NCI-H82 (cell line): Measurements from ENCODE around the gene NID2.

Source experiments
- DNase-seq: peaks from one replicate; lab custom pipeline; 2025; lab: John Stamatoyannopoulos, UW

Gene NID2

DNA sequence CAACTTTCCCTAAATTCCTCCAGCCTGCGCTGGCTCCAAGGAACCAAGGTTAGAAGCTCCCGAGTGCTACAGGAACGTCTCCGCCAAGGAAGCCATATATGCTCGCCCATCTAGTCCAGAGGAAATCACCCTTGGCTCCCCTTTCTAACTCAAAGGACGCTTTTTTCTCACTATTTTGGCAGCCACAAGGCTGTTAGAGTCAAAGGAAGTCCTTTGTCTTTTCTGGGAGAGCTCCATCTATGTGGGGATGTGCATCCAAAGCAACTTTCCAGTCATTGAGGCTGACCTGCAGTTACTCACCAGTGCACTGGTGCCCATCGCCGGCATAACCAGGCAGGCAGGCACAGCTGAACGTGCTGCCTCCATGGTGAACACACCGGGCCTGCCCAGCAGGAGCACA, 42.0 kb downstream of the NID2 start:
- DNase-seq = no peak

DNA sequence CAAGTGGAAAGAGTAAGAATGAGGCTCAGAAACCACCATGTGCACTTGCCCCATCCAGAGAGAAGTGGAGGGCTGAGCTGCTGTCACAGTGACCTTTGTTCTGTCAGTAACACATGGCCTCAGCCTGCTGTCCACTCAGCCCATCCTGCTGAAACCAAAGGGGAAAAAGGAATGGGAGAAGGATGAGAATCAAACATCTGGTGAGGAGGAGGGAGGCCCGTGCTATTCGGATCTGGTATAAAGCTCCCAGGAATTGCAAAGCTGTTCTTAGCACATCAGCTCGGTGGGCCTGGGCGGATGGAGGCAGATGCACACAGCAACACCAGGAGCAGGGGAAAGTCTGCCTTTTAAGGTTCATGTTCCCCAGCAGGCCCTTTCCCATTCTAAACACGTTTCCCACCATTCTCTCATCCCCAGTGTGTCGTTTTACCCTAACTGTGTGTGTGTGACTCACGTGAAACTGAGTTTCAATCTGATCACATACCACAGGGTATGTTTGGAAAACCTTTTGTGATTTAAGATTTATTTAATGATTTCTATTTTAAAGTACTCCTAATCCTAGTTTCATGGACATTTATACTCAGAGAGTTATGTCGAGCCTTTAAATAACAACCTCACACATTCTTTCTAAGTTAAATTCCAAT, 42.7 kb downstream of the NID2 start:
- no peak for DNase-seq

DNA sequence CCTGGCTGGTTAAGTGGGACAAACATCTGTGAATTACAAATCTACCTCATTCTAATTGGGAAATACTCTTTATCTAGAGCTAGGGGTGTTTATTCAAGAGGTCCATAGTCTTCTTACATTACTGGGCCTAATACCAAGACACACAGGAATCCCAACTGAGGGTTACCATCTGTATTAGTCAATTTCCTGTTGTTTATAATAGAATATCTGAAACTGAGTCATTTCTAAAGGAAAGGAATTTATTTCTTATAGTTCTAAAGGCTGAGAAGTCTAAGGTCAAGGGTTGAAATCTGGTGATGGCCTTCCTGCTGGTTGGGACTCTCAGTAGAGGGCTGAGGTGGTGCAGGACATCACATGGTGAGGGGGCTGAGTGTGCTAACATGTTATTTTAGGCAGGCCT, 43.5 kb downstream of the NID2 start:
- DNase-seq = no peak

DNA sequence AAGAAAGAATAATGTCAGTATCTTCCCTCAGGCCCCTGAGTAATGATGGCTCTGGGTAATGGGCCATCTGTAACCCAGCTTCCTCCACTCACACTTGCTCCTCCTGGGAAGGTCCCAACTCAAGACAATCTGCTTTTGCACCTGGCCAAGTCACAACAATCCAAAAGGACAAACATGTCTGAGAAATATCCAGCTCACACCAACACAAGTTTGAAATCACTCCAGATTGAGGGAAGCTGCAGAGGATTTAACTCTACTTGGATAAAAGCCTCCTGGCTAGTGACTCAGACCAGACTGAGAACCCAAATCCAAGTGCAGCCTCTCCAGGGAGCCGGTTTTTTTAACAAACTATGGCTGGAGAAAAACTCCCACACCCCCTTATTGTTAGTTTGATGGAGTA, 45.3 kb downstream of the NID2 start:
- DNase-seq = no peak

DNA sequence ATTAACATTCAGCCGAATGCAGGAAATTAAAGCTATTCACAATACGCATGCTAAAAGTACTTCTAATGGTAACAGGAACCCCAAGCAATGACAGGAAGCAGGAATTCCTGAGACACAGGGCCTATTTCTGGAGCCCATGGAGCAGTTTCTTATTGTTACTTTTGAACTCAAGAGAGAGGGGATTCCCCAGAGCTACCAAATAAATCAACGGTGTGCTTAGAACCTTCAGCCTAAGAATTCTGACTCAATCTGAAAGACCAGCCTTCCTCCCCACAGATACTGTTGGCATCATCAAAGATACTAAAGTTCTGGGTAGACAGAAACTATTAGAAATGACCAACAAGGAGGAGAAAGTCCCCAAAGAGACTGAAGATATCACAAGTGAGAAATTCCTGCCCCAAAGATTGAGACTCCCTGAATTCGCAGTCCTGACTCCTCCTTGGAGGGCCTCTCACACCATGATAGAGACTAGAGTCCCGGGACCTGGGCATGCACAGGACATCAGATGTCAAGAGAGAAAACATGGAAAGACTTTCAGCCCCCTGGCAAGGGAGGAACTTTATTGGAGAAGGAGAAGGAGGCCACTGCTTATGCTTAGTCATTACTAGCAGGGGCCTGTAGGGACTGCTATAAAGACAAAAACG, 46.8 kb downstream of the NID2 start:
- no peak for DNase-seq

DNA sequence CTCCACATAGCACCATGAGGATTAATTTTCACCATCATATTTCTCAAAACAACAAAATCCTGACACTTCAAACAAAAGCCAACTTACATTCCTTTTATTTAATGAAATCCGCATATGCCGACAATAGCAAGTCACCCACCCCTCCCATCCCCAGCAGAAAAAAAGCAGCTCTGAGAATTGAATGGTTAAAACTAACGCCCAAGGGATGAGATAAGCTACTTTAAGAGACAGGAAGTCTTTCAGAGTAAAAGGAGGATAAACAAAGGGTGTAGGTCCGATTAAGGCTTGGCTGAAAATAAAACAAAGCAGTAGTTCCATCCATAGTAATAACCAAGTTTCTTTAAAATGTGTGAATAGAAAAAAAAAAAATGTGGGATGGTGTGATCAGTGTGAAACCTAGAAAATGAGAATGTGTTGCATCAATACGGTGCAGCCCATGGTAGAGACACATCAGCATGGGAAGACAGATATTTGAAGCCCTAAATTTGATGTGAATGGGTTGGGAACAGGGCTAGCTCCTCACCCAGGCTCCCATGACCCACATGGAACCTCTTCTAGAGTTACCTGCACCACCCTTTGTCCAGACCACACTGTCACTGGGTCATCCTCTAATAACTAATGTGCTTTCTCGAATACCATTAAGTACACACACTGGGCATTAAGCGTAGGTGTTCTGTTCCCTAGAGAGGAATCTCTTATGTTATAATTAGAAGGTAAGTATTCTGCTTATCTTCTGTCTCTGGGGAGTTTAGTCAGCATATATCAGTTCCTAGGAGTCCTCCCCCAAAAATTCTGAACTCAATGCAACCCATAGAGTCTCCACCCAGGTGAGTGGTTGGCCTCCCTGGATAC, 47.8 kb downstream of the NID2 start:
- no peak for DNase-seq

DNA sequence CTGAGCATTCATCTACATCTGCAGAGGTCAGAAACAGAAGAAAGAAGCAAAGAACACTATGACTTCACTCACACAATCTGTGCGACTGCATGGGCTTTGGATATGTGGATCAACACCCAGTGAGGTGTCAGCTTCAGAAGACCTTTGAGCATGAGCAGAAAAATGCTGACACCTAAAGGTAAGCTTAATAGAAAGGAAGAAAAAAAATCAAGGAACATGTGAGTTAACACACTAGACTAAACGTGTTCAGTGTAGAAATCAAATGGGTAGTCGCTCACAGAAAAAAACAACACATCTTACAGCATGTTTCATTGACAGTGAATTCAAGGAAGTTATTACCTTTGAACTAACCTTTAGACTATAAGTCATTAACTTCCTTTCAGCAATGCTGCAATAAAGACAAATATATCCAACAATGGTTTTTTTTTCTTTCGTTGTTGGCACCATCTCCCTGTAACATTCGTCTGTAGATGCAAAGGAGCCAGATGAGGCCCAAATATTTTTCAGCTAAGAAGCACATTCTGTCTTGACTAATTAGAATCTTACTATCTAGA, 48.6 kb downstream of the NID2 start:
- no peak for DNase-seq

DNA sequence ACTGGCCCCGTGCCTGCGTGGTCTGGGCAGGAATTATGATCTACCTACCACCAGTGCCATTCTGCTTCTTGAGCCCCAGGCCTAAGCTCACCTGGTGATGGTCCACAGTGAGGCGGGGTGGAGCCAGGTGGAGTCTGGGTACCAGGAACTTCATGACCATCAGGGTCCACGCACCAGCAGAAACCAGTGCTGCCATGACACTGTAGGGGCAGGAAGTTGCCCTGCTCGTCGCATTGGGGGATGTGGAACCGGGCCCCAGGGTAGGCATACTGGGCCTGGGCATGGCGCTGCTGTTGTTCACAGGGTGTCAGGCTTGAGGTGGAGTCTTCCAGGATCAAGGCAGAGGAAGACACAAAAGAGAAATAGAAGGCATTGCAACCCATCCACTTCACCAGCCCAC, 49.9 kb downstream of the NID2 start:
- DNase-seq = no peak

DNA sequence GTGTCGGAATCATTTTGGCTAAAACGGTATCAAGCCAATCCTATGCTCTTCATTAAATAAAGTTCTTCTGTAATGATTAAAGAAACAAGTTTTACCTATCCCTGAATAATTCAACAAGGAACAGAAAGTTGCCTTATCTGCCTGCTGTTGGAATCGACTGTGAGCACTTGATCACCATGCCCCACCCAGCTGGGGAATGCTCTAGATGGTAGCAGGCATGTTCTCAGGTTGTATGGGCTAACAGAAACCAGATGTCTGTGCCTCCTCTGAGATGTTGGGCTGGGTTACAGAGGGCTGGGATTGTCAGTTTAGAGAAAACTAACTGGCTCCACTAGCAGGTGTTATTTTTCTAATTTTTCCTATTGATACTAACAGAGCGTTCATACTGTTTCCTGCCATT, 50.6 kb downstream of the NID2 start:
- no peak for DNase-seq

DNA sequence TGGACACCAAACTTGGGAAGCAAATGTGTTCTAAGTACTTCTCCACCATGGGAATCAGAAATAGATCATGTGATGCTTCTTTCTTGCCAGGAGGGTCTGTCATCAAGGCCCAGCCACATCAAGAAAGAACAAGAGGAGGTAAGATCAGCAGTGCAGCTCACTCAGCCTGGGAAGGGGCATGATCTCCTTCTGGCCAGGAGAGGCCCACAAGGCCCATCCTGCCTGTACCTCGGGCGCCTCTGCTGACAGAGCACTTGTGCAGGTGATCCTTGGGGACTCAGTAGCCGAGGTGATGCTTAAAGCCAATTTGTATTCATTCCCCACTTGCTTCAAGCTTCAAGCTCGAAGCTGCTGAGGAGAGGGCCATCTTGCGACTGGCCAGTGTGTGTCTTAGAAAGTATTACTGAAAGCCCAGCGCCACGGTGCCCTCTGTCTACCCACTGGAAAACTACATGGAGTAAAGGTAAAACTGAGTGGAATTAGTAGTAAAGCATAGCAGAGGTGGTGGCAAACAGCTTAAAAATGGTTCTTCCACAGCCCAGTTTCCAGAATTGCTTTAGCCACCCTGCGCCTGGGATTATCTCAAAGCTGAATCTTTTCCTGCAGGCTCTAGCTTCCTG, 53.3 kb downstream of the NID2 start:
- DNase-seq = peak; percentile 28

DNA sequence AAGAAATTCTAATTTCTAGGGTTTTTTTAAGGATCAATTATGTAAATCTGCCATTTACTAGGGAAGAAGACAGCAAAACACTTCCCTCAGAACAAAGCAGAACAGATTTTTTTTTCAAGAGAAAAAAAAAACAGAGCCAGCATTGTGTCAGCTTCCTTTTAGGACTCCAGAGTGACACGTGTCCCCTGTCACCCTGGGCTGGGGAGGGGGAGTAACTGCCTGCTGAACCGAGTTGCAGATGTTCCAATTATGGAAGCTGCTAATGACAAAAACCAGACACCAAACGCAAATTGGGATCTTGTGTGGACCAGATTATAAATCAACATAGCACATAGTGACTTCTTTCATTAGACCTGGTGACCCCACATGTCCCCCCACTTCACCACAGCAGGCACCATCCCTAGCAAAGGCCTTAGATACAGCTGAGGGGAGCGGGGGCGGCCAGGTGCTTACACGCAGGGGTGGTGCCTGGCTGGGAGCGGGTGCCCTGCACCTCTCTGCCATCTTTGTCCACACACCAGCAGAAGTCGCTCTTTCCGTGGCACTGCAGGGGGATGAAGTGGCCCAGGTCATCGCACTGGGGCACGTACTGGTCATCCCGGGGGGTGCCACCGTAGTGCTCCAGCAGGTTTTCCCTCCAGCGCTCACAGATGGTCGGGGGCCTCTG, 54.1 kb downstream of the NID2 start:
- DNase-seq = no peak

DNA sequence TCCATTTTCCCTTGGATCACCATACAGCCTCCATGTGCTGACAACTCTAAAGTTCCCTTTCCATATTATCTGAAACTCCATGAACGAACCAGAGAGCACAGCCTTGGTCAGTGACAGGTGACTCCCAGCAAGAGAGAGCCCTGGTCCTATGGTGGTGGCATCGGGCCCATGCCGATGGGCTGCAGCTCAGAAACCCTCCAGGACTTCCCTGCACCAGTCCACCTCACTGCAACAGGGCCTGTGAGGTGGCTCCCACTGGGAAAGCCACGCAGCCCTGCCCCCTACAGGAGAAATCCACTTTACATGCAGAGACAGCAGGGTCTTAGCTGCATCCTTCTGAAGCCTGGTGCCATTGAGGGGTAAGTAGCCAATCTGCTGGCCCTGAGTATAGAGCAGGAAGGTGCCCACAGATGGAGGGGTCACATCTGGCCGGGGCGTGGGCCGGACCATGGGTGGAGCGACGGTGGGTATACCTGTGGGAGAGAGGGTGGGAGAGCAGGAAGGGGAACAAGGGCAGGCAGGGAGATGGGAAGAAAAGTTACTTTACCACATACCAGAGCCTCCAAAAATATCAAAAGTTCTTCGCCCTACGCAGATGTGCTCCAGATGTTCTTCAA, 54.8 kb downstream of the NID2 start:
- peak; percentile 48 for DNase-seq

DNA sequence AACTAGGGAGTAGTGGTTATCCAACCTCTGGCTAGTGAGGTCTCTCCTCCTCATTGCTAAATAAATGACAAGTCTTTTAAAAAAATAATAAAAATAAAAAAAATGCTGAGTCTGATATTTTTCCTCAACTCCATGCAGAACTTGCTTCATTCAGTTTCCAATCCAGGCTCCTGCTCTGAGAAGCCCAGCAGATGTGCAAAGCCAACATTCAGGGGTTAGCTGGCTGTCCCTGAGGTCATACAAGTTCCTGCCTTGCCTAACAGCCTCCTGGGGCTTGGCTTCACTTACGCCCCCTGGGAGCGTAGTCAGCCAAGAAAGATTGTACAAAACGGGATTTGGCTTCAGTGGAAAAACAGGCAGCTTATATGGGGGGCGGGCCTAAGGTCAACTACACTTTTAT, 56.2 kb downstream of the NID2 start:
- DNase-seq = peak; percentile 18

DNA sequence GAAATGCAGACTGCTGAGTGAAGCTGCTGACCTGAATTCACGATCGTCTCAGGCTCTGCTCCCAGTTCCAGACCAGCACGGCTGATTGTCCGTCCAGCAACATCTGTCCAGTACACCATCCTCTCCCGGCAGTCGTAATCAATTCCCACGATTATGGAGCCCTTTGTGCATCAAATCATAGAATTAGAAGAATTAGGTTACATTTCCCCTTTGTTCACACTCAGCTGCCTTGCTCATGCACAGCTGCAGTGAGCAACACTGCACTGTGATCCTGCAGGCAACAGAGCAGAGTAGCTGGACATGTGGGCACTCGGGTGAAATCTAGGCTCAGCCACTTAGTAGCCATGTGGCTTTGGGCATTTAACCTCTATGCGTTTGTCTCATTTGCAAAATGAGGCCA, 57.3 kb downstream of the NID2 start:
- no peak for DNase-seq

DNA sequence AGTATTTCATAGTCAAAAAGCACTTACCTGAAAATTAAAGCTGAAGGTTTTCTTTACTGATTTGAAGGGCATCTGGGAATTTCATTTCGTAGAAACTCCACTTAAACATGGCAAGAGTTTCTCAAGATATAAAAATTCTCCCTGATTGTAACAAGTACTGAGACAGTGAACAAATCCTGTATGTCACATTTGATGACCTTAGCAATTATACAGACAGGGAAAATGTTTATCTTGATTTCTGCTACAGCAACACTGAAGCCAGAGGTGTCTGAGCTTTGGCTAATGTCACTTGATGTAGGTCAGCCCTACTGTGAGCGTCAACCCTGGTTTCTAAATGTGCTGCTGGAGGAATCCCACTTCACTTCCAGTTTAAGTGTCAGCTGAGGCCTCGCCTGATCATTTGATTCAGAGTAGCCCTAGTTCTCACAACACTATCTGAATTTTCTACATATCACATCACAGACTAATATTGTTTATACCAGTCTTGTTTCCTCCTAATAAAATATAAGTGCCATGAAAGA, 58.6 kb downstream of the NID2 start:
- no peak for DNase-seq

DNA sequence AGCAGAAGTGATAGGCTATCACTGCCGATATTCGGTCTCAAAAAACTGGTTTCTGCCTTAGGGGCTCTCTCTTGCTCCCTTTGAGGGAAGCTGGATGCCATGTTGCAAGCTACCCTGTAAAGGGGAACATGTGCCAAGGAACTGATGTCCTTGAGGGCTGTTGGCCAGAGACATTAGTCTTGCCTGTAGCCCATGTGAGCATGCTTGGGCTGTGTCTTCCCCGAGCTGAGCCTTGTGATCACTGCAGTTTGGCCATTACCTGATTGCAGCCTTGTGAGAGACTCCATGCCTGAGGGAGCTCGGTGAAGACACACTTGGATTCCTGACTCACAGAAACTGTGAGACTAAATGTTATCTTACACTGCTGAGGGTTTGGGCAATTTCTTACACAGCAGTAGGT, 60.7 kb downstream of the NID2 start:
- no peak for DNase-seq

DNA sequence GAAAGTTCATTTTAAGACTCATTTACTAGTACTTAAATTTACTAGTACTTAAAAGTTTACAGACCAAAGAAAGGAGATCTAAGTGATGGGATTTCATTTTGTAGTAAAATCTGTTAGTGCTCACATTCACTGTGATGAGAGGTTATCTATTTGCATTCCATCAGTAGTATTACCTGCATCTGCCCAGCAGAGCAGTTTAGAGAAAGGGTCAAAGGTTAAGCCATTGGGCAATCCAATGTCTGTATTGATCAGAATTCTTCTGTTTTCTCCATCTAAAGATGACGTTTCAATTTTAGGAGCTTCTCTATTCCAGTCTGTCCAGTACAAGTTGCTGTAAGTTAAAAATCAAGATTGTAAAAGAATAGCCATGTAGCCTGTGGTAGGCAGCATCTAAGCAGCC, 61.2 kb downstream of the NID2 start:
- DNase-seq = no peak

DNA sequence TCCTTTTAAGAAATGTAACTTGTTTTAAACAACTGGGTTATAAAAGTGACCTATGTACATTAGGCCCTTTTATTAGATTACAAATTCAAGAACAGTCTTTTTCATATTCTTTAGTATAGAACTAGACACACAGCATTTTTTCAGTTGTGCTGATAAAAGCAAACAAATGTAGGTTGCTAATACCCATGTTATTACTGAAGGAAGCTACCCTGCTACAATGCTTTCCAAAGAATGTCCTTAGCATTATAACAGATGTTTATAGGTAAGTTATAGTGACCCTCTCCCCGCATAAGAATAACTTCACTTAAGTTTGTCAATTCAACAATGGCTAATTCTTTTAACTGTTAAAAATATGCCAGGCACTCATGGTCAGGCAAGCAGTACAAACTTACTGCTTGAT, 61.6 kb downstream of the NID2 start:
- no peak for DNase-seq

DNA sequence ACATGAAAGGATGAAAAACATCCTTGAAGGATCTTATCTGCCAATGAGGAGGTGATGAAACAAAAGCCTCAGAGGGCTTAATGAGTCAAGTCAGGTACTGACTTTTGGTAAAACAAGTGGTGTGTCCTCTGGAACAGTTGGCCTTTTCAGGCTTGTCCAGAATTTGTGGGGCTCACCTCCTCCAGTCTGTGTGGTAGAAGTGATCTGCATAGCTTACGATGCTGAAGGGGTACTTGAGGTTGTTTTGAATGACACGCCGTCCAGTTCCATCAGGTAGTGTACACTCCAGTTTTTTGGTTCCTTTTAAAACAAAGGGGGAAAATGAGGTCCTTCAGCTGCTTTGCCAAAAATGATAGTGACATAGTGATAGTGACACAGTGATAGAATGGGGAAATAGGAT, 62.5 kb downstream of the NID2 start:
- no peak for DNase-seq

DNA sequence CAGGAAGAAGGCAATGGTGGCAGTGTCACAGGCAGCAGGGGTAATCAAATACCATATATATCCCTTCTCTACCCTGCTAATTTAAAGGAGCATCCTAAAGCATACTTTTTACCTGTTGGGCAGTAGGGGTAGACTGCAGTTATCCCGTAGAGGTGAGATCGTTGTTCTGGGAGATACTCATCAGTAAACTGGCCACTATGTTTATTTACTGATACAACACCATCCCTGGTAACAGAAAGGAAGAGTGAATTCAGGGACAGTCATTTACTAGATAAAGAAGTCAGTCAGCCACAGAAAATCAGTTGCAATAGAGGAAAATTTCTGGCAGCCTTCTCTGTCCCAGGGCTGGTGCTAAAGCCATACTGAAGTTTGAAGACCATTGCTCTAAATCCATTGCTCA, 63.2 kb downstream of the NID2 start:
- no peak for DNase-seq

DNA sequence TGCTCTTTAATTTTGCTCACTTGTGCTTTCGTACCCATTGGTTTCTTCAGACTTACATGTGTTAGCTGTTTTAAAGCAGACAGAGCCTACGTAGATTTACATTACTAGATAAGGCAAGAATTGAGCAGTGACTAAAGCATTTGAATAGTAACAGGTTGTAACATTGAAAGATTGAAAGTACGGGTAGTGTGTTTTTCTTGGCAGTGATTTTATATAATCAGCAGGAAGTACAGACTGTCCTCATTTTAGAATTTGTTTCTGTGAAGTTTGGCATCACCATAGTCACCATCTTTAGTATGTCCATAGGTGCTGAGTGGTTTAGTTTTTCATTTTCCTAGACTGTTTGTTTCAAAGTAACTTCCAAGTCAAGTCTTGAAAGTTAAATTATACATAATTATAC, 65.5 kb downstream of the NID2 start:
- no peak for DNase-seq
